Head of caudate nucleus (tissue), 42 donors: ENCODE measurements around the gene SPAG16.

Source experiments
- DNase-seq, 42 donors: peaks; one replicate each; pipeline versions ENCODE4 v3.0.0 to v3.0.0-alpha.2; 2020 to 2021; ENCODE audit warnings: mixed read lengths in 7 of 42
- intact Hi-C: fragments of 100-400 bp; cut with DNase I; formaldehyde crosslinking; loops from one replicate; pipeline ENCODE4 v1.15.0; 2022

The SPAG16 gene

GRCh38 chr2:214079032-214079431 is 794.8 kb downstream of the SPAG16 start:
- intact Hi-C loops = no loop called here

GRCh38 chr2:214088536-214088935 is 804.3 kb downstream of the SPAG16 start:
- intact Hi-C loops = no loop called here
- DNase-seq = no peak

More at GRCh38 chr2:214079032-214079431, 794.8 kb downstream of the SPAG16 start:
- no peak for DNase-seq

GRCh38 chr2:214096208-214096715 is 812.0 kb downstream of the SPAG16 start:
- intact Hi-C loops = no loop called here
- DNase-seq = no peak

- no peak for DNase-seq
- intact Hi-C loops = no loop called here
Measured at GRCh38 chr2:214098811-214099210, 814.5 kb downstream of the SPAG16 start.

GRCh38 chr2:214100488-214100887 is 816.2 kb downstream of the SPAG16 start:
- intact Hi-C loops = no loop called here
- DNase-seq = no peak

GRCh38 chr2:214103276-214104001 is 819.2 kb downstream of the SPAG16 start:
- no peak for DNase-seq
- intact Hi-C loops = no loop called here

- intact Hi-C loops = no loop called here
- DNase-seq = no peak
Measured at GRCh38 chr2:214104219-214104618, 820.0 kb downstream of the SPAG16 start.

GRCh38 chr2:214104967-214105366 is 820.7 kb downstream of the SPAG16 start:
- no peak for DNase-seq
- intact Hi-C loops = no loop called here

GRCh38 chr2:214107726-214108125 is 823.5 kb downstream of the SPAG16 start:
- intact Hi-C loops = no loop called here
- no peak for DNase-seq

- intact Hi-C loops = no loop called here
- no peak for DNase-seq
Measured at GRCh38 chr2:214108598-214108997, 824.3 kb downstream of the SPAG16 start.

- no peak for DNase-seq
- intact Hi-C loops = no loop called here
Measured at GRCh38 chr2:214117054-214117453, 832.8 kb downstream of the SPAG16 start.

- intact Hi-C loops = no loop called here
- DNase-seq = no peak
Measured at GRCh38 chr2:214126135-214126534, 841.9 kb downstream of the SPAG16 start.

- intact Hi-C loops = no loop called here
- DNase-seq = no peak
Measured at GRCh38 chr2:214127170-214127569, 842.9 kb downstream of the SPAG16 start.

- intact Hi-C loops = no loop called here
Measured at GRCh38 chr2:214127571-214127970, 843.3 kb downstream of the SPAG16 start.

GRCh38 chr2:214128040-214128439 is 843.8 kb downstream of the SPAG16 start:
- intact Hi-C loops = no loop called here
- DNase-seq = no peak

More at GRCh38 chr2:214127571-214127970, 843.3 kb downstream of the SPAG16 start:
- peak in 4 of 42 donors; percentile 6 to 37 (median 11) for DNase-seq

GRCh38 chr2:214130114-214130513 is 845.9 kb downstream of the SPAG16 start:
- intact Hi-C loops = no loop called here

GRCh38 chr2:214135966-214136365 is 851.7 kb downstream of the SPAG16 start:
- intact Hi-C loops = no loop called here
- DNase-seq = no peak

More at GRCh38 chr2:214130114-214130513, 845.9 kb downstream of the SPAG16 start:
- no peak for DNase-seq

- DNase-seq = no peak
- intact Hi-C loops = no loop called here
Measured at GRCh38 chr2:214138779-214139178, 854.5 kb downstream of the SPAG16 start.

- no peak for DNase-seq
- intact Hi-C loops = no loop called here
Measured at GRCh38 chr2:214139630-214140284, 855.5 kb downstream of the SPAG16 start.

GRCh38 chr2:214156971-214157370 is 872.7 kb downstream of the SPAG16 start:
- intact Hi-C loops = no loop called here
- DNase-seq = no peak

- intact Hi-C loops = no loop called here
- no peak for DNase-seq
Measured at GRCh38 chr2:214158851-214159250, 874.6 kb downstream of the SPAG16 start.
